ENCODE measurements around the gene B3GAT3.

DNA sequence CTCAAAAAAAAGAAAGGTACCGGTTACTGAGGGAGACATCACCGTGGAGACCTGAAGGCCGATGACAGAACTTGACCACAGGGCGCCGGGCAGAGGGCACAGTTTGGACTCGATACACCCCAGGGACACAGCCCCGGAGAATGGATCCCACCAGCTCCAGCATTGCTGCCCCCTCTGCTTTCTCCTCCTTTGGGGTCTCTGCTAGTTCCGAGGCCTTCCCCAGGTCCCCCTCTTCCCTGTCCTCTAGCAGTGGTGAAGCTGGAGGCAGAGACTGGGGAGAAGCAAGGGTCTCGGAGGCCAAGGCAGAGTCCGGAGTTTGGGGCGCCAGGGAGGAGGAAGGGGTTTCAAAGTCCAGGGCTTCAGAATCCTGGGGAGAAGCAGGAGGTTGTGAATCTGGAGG lies 43.2 kb downstream of the B3GAT3 start:
- TF ChIP-seq, protein P1, sequence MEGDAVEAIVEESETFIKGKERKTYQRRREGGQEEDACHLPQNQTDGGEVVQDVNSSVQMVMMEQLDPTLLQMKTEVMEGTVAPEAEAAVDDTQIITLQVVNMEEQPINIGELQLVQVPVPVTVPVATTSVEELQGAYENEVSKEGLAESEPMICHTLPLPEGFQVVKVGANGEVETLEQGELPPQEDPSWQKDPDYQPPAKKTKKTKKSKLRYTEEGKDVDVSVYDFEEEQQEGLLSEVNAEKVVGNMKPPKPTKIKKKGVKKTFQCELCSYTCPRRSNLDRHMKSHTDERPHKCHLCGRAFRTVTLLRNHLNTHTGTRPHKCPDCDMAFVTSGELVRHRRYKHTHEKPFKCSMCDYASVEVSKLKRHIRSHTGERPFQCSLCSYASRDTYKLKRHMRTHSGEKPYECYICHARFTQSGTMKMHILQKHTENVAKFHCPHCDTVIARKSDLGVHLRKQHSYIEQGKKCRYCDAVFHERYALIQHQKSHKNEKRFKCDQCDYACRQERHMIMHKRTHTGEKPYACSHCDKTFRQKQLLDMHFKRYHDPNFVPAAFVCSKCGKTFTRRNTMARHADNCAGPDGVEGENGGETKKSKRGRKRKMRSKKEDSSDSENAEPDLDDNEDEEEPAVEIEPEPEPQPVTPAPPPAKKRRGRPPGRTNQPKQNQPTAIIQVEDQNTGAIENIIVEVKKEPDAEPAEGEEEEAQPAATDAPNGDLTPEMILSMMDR (IDR thresholded peaks at IDR 0.05): no peak
- TF ChIP-seq POLR2A (IDR thresholded peaks at IDR 0.05): no peak

All from prostate gland (tissue), 2 donors.